ENCODE measurements around the gene ARHGAP23.
"Not testable (repeated sequence)": the region's sequence is repeated elsewhere in the genome, so short reads cannot be mapped to it uniquely, and the experiment has no call there.

DNA sequence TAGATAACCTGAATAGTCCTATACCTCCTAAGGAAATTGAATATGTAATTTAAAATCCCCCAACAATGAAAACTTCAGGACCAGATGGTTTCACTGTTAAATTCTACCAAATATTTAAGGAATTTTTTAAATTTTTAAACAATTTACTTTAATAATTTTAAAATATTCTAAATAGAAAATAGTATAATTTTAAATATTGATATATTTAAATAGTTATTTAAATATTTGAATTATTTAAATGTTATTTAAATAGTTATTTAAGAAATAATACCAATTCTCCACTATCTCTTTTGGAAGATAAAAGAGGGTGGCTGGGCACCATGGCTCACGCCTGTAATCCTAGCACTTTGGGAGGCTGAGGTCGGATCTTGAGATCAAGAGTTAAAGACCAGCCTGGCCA lies 73.5 kb downstream of the ARHGAP23 start:
- TF ChIP-seq POLR2A (IDR thresholded peaks at IDR 0.05; ENCODE audit: low read length); GATA1 (IDR thresholded peaks at IDR 0.05; ENCODE audit: low read depth, low read length): not testable (repeated sequence)

Measured in erythroblast (primary cell).